ENCODE results near the gene MGRN1. TPM values are rescaled to one million over a fixed set of nuclear protein-coding genes. Genes with fewer than 3 reads are reported as not detected.
A peak's percentile ranks its signal among the peaks of the same experiment; 100 is the strongest.
"Not testable (repeated sequence)": the region's sequence is repeated elsewhere in the genome, so short reads cannot be mapped to it uniquely, and the experiment has no call there.

MGRN1 gene
- total and polyA plus RNA-seq, 2 donors (not counting 1 experiment from before 2014, with no cell fraction given): 5.4 to 26.1 TPM

GRCh38 chr16:4649744-4650442 is 25.3 kb downstream of the MGRN1 start:
- H3K27me3 ChIP-seq (ENCODE audit: control insufficient read depth, insufficient read depth, low read length): no peaks in the 10 kb centered on the region
- no peaks in the 10 kb centered on the region for H4K20me1 ChIP-seq (ENCODE audit: control insufficient read depth, extremely low read depth, insufficient read depth, low read length)
- H3K9ac ChIP-seq (ENCODE audit: insufficient read depth, low read length): no peak overlapping the region
- peaks cover 11% of the 10 kb centered on the region for H3K79me2 ChIP-seq (ENCODE audit: control insufficient read depth, insufficient read depth, low read length)
- H2AFZ ChIP-seq (ENCODE audit: low read length): no peak overlapping the region
- TF ChIP-seq EZH2 (IDR thresholded peaks at IDR 0.05; ENCODE audit: low read length, missing control alignments): no peak
- no peak for TF ChIP-seq CTCF (conservative IDR thresholded peaks at IDR 0.05 in 1 of 2, IDR thresholded peaks at IDR 0.05 in 1 of 2; ENCODE audit: low read depth in 1 of 2, low read length in 2 of 2)
- H3K4me1 ChIP-seq (ENCODE audit: control insufficient read depth, extremely low read depth, insufficient read depth, low read length): no peaks in the 10 kb centered on the region
- H3K9me3 ChIP-seq (ENCODE audit: control insufficient read depth, insufficient read depth, low read depth, low read length): no peaks in the 10 kb centered on the region
- no peak overlapping the region for H3K27ac ChIP-seq (ENCODE audit: insufficient read depth, low read length)
- peaks cover 9% of the 10 kb centered on the region for H3K36me3 ChIP-seq (ENCODE audit: control insufficient read depth, insufficient read depth, low read length)
- no peak for DNase-seq (ENCODE audit: low read depth in 2 of 2)
- H3K4me2 ChIP-seq (ENCODE audit: extremely low read depth, insufficient read depth, low read length): no peak overlapping the region
- no peak overlapping the region for H3K4me3 ChIP-seq (replicated peaks in 1 of 4; ENCODE audit: control extremely low read depth in 1 of 4, insufficient read depth in 1 of 4, low read depth in 3 of 4, low read length in 4 of 4)

GRCh38 chr16:4650443-4651074 is 25.9 kb downstream of the MGRN1 start:
- not testable (repeated sequence) for H3K9ac ChIP-seq (ENCODE audit: insufficient read depth, low read length); H2AFZ ChIP-seq (ENCODE audit: low read length); H3K79me2 ChIP-seq (ENCODE audit: control insufficient read depth, insufficient read depth, low read length); H3K4me3 ChIP-seq (replicated peaks in 1 of 4; ENCODE audit: control extremely low read depth in 1 of 4, insufficient read depth in 1 of 4, low read depth in 3 of 4, low read length in 4 of 4); H3K27me3 ChIP-seq (ENCODE audit: control insufficient read depth, insufficient read depth, low read length); H3K4me1 ChIP-seq (ENCODE audit: control insufficient read depth, extremely low read depth, insufficient read depth, low read length); H3K4me2 ChIP-seq (ENCODE audit: extremely low read depth, insufficient read depth, low read length); H4K20me1 ChIP-seq (ENCODE audit: control insufficient read depth, extremely low read depth, insufficient read depth, low read length); H3K9me3 ChIP-seq (ENCODE audit: control insufficient read depth, insufficient read depth, low read depth, low read length); H3K27ac ChIP-seq (ENCODE audit: insufficient read depth, low read length)
- H3K36me3 ChIP-seq (ENCODE audit: control insufficient read depth, insufficient read depth, low read length): peaks cover 11% of the 10 kb centered on the region
- peak; percentile 37 to 66 for TF ChIP-seq CTCF (conservative IDR thresholded peaks at IDR 0.05 in 1 of 2, IDR thresholded peaks at IDR 0.05 in 1 of 2; ENCODE audit: low read depth in 1 of 2, low read length in 2 of 2)
- peak; percentile 22 to 50 for DNase-seq (ENCODE audit: low read depth in 2 of 2)

- Histone ChIP-seq H2AFZ (ENCODE audit: low read length) (no peak overlapping the region), H3K9ac (ENCODE audit: insufficient read depth, low read length) (no peak overlapping the region), H3K4me2 (ENCODE audit: extremely low read depth, insufficient read depth, low read length) (no peak overlapping the region), H4K20me1 (ENCODE audit: control insufficient read depth, extremely low read depth, insufficient read depth, low read length) (no peaks in the 10 kb centered on the region), H3K4me3 (replicated peaks in 1 of 4; ENCODE audit: control extremely low read depth in 1 of 4, insufficient read depth in 1 of 4, low read depth in 3 of 4, low read length in 4 of 4) (no peak overlapping the region), H3K27me3 (ENCODE audit: control insufficient read depth, insufficient read depth, low read length) (no peaks in the 10 kb centered on the region), H3K9me3 (ENCODE audit: control insufficient read depth, insufficient read depth, low read depth, low read length) (no peaks in the 10 kb centered on the region), H3K79me2 (ENCODE audit: control insufficient read depth, insufficient read depth, low read length) (peaks cover 6% of the 10 kb centered on the region), H3K4me1 (ENCODE audit: control insufficient read depth, extremely low read depth, insufficient read depth, low read length) (no peaks in the 10 kb centered on the region), H3K27ac (ENCODE audit: insufficient read depth, low read length) (no peak overlapping the region), H3K36me3 (ENCODE audit: control insufficient read depth, insufficient read depth, low read length) (peaks cover 15% of the 10 kb centered on the region)
- DNase-seq (ENCODE audit: low read depth in 2 of 2): no peak
- TF ChIP-seq CTCF (conservative IDR thresholded peaks at IDR 0.05 in 1 of 2, IDR thresholded peaks at IDR 0.05 in 1 of 2; ENCODE audit: low read depth in 1 of 2, low read length in 2 of 2) (no peak), EZH2 (IDR thresholded peaks at IDR 0.05; ENCODE audit: low read length, missing control alignments) (no peak)
These were observed 27.2 kb downstream of the MGRN1 start for GRCh38 chr16:4651827-4652226.

All from fibroblast of lung (primary cell).